Naive thymus-derived CD4-positive, alpha-beta T cell (primary cell): Measurements from ENCODE around the gene ARG1. TPM values are rescaled to one million over a fixed set of nuclear protein-coding genes. Genes with fewer than 3 reads are reported as not detected.

Experiments
- ATAC-seq: fragments of 150-1000 bp; cut with Tn5 transposase; 2 replicates; pipeline ENCODE4 v1.10.0; 2021; ENCODE audit warnings: mild to moderate bottlenecking, moderate library complexity
- CTCF ChIA-PET: fragments of 350-600 bp; sonication (Branson Sonifier 250); formaldehyde crosslinking; loops from one replicate; lab custom pipeline; 2021; ENCODE audit warnings: antibody characterized with exemption; lab: Charles Lee
- POLR2A ChIA-PET: fragments of 350-600 bp; sonication (Branson Sonifier 250); formaldehyde crosslinking; loops from one replicate; lab custom pipeline; 2021; ENCODE audit warnings: antibody characterized with exemption, inconsistent platforms; lab: Charles Lee
- DNase-seq, 9 donors: peaks; one replicate each; pipeline versions ENCODE4 v3.0.0 to v3.0.0-alpha.2; 2020 to 2022; ENCODE audit warnings: mixed read lengths in 1 of 9
- H3K27ac ChIP-seq: one replicate; pipeline ENCODE4 v1.7.0; 2013; ENCODE audit warnings: mild to moderate bottlenecking, low read depth, low read length, moderate library complexity
- H3K27me3 ChIP-seq, 2 donors: one replicate each; pipeline ENCODE4 v1.7.0; 2013; ENCODE audit warnings: low read length in 2 of 2, mild to moderate bottlenecking in 2 of 2, moderate library complexity in 2 of 2; ENCODE audit not compliant: control insufficient read depth in 2 of 2, insufficient read depth in 2 of 2
- H3K36me3 ChIP-seq, 3 experiments: 1 replicate in 2 of 3; 2 replicates in 1 of 3; pipeline ENCODE4 v1.7.0; 2013; ENCODE audit warnings: low read length in 3 of 3, mild to moderate bottlenecking in 3 of 3, moderate library complexity in 1 of 3; ENCODE audit not compliant: insufficient read depth in 3 of 3, control insufficient read depth in 2 of 3
- H3K4me1 ChIP-seq, 2 donors: one replicate each; pipeline ENCODE4 v1.7.0; 2013; ENCODE audit warnings: low read length in 2 of 2, mild to moderate bottlenecking in 2 of 2, moderate library complexity in 1 of 2; ENCODE audit not compliant: control insufficient read depth in 2 of 2, insufficient read depth in 2 of 2
- H3K4me3 ChIP-seq: 2 replicates; pipeline ENCODE4 v1.7.0; 2013; ENCODE audit warnings: mild to moderate bottlenecking, low read length
- H3K9me3 ChIP-seq, 3 experiments: 1 replicate in 2 of 3; 2 replicates in 1 of 3; pipeline ENCODE4 v1.7.0; 2013; ENCODE audit warnings: low read length in 3 of 3; ENCODE audit not compliant: control insufficient read depth in 2 of 3
- H3K27ac Mint-ChIP-seq, 9 donors: one replicate each; pipeline ENCODE4 v1.8.0; 2020 to 2022; ENCODE audit warnings: mixed read lengths in 9 of 9, mild to moderate bottlenecking in 8 of 9, moderate library complexity in 5 of 9, inconsistent platforms in 2 of 9
- H3K27me3 Mint-ChIP-seq, 5 donors: one replicate each; pipeline ENCODE4 v1.8.0; 2021 to 2022; ENCODE audit warnings: mixed read lengths in 5 of 5, mild to moderate bottlenecking in 1 of 5
- H3K36me3 Mint-ChIP-seq, 5 donors: one replicate each; pipeline ENCODE4 v1.8.0; 2020 to 2022; ENCODE audit warnings: mixed read lengths in 5 of 5, mild to moderate bottlenecking in 3 of 5, inconsistent platforms in 1 of 5
- H3K4me1 Mint-ChIP-seq, 7 donors: one replicate each; pipeline ENCODE4 v1.8.0; 2020 to 2022; ENCODE audit warnings: mixed read lengths in 7 of 7, mild to moderate bottlenecking in 3 of 7, inconsistent platforms in 1 of 7
- H3K4me3 Mint-ChIP-seq, 10 donors: one replicate each; pipeline ENCODE4 v1.8.0; 2020 to 2022; ENCODE audit warnings: mild to moderate bottlenecking in 10 of 10, mixed read lengths in 10 of 10, moderate library complexity in 6 of 10, inconsistent platforms in 2 of 10
- H3K9me3 Mint-ChIP-seq, 11 donors: one replicate each; pipeline ENCODE4 v1.8.0; 2020 to 2022; ENCODE audit warnings: mixed read lengths in 11 of 11, mild to moderate bottlenecking in 4 of 11, inconsistent platforms in 1 of 11, moderate library complexity in 1 of 11
- intact Hi-C, 2 donors: fragments of 100-400 bp; cut with micrococcal nuclease; formaldehyde crosslinking; loops; one replicate each; pipeline ENCODE4 v1.15.1; 2023
- polyA plus RNA-seq, 2 donors: library from polyadenylated mRNA; unstranded; fragments of 300-500 nt; fragmentation: Illumina TruSeq; gene quantifications; one replicate each; pipeline ENCODE4 v1.2.3, GENCODE V29; 2021
- total RNA-seq, 6 experiments: library from RNA in 5 of 6; stranded (reverse) in 5 of 6; gene quantifications; 1 replicate in 5 of 6; 2 replicates in 1 of 6; pipeline ENCODE4 v1.2.3 and lab custom pipeline; 2021 to 2026

ARG1 gene
- total and polyA plus RNA-seq, 7 experiments from 2014 or later, result not detected

DNA sequence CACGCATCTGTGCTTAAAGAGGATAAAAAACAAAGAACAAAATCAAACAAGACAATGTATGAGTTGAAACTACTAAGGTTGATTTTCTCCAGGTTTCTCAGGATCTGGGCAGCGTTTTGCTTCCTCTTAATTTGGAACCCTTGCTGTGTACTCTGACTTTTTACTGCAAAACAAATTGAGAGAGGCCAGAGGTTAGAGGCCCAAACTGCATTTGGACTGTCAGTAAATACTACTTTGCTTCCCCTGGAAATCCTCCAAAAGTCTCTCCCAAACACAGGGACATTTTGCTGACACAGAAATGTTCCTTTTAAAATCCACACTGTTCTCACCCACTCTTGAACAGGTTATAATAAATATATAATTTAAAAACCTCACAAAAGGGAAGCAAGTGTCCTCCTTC lies 1.1 kb downstream of the ARG1 start:
- no peak overlapping the region for H3K4me3 ChIP-seq
- DNase-seq (no peak), ATAC-seq (no peak)
- Mint-ChIP-seq H3K36me3 (peaks cover 10 to 61% (median 35%) of the 10 kb centered on the region in 5 donors), H3K27ac (no peak overlapping the region), H3K9me3 (no peaks in the 10 kb centered on the region), H3K27me3 (no peaks in the 10 kb centered on the region), H3K4me3 (no peak overlapping the region), H3K4me1 (peaks cover 0 to 5% (median 0%) of the 10 kb centered on the region in 7 donors)
- CTCF ChIA-PET, result no interaction called here
- no peaks in the 10 kb centered on the region for H3K4me1 ChIP-seq
- H3K36me3 ChIP-seq, result peaks cover 0 to 11% (median 0%) of the 10 kb centered on the region in 3 experiments
- POLR2A ChIA-PET, result no interaction called here
- H3K9me3 ChIP-seq, result no peaks in the 10 kb centered on the region
- intact Hi-C loops, result no loop called here
- H3K27me3 ChIP-seq, result no peaks in the 10 kb centered on the region
- H3K27ac ChIP-seq, result no peak overlapping the region

DNA sequence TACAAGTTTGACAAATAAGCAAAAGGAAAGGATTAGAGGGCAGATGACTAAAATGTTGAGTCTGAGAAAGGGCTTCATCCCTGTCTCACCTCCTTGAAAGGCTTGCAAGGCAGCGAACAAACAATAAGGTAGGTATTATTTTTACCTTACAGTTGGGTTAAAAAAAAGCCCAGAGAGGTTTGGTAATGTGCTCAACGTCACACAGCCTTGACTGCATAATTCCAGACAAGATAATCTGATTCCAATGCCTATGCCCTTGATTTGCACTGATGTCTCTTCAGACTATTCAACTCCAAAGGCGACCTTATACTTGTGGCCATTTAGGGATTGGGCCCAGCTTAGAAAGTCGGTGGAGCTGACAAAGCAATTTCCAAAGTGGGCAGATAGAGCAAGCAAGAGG lies 1.7 kb downstream of the ARG1 start:
- Histone ChIP-seq H3K27me3 (no peaks in the 10 kb centered on the region), H3K4me1 (no peaks in the 10 kb centered on the region), H3K36me3 (peaks cover 0 to 13% (median under 1%) of the 10 kb centered on the region in 3 experiments), H3K4me3 (no peak overlapping the region), H3K27ac (no peak overlapping the region), H3K9me3 (no peaks in the 10 kb centered on the region)
- Mint-ChIP-seq H3K9me3 (no peaks in the 10 kb centered on the region), H3K4me3 (no peak overlapping the region), H3K27me3 (no peaks in the 10 kb centered on the region), H3K27ac (no peak overlapping the region), H3K36me3 (peaks cover 10 to 64% (median 35%) of the 10 kb centered on the region in 5 donors), H3K4me1 (peaks cover 0 to 5% (median 0%) of the 10 kb centered on the region in 7 donors)
- intact Hi-C loops, result no loop called here
- ChIA-PET POLR2A (no interaction called here), CTCF (no interaction called here)
- ATAC-seq (no peak), DNase-seq (no peak)

DNA sequence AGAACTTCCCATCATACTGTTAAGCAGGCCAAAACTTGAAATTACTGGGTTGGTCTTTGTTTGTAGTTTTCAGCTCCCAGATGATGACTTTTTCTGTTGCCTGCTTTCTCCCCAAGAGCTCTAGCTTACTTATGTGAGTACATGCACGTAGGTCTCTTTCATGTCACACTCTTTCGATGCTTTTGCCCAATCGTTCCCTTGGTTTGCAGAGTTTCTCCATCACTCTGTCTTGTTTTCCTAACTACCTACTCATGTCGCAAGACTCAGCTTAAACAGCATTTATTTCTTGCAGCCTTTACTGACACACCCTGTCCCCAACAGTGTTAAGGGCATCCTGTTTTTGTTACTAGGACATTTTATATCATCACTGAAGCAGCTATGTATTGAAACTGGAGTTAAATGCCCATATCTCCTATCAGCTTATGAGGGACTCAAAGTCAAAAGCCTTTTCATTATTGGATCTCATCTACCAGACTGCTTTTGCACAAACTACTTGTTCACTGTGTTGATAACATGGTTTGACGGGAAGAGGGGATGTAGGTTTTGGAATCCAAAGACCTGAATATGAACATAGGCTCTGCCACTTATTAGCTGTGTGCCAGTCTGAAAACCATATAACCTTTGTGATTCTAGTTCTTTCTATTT lies 2.9 kb downstream of the ARG1 start:
- Mint-ChIP-seq H3K4me1 (peaks cover 0 to 5% (median 0%) of the 10 kb centered on the region in 7 donors), H3K27me3 (no peaks in the 10 kb centered on the region), H3K27ac (no peak overlapping the region), H3K4me3 (no peak overlapping the region), H3K36me3 (peaks cover 10 to 70% (median 35%) of the 10 kb centered on the region in 5 donors), H3K9me3 (no peaks in the 10 kb centered on the region)
- Histone ChIP-seq H3K27ac (no peak overlapping the region), H3K4me3 (no peak overlapping the region), H3K9me3 (no peaks in the 10 kb centered on the region), H3K36me3 (peaks cover 9 to 26% (median 10%) of the 10 kb centered on the region in 3 experiments), H3K4me1 (no peaks in the 10 kb centered on the region), H3K27me3 (no peaks in the 10 kb centered on the region)
- intact Hi-C loops, result no loop called here
- CTCF ChIA-PET, result no interaction called here
- DNase-seq (no peak), ATAC-seq (no peak)
- POLR2A ChIA-PET, result no interaction called here

DNA sequence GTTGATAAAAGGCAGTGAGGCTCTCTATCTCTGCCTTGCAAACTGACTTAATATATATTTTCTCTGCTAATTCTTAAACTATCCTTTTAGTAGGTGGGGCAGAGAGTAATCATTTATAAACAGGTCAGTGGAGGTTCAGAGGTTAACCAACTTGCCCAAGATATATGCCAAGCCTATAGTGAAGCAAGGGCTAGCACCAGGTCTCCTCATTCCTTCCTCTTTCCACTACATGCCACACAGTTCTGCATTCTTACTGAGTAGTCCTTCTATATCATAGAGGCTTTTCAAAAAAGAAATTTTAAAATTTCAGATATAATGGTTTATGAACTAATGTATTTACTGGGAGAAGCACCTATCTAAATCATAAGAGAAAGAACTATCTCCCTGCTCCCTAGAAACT lies 8.5 kb downstream of the ARG1 start:
- ChIA-PET POLR2A (no interaction called here), CTCF (no interaction called here)
- no peaks in the 10 kb centered on the region for H3K27me3 Mint-ChIP-seq
- intact Hi-C loops, result no loop called here
- no peak for ATAC-seq
- no peaks in the 10 kb centered on the region for H3K4me1 ChIP-seq
- no peaks in the 10 kb centered on the region for H3K9me3 Mint-ChIP-seq
- H3K4me1 Mint-ChIP-seq, result no peaks in the 10 kb centered on the region
- peaks cover 3 to 57% (median 21%) of the 10 kb centered on the region in 5 donors for H3K36me3 Mint-ChIP-seq
- DNase-seq, result no peak
- no peaks in the 10 kb centered on the region for H3K9me3 ChIP-seq
- no peak overlapping the region for H3K4me3 Mint-ChIP-seq
- H3K4me3 ChIP-seq, result no peak overlapping the region
- H3K27ac Mint-ChIP-seq, result no peak overlapping the region
- H3K27me3 ChIP-seq, result no peaks in the 10 kb centered on the region
- peaks cover 9 to 59% (median 14%) of the 10 kb centered on the region in 3 experiments for H3K36me3 ChIP-seq
- no peak overlapping the region for H3K27ac ChIP-seq

DNA sequence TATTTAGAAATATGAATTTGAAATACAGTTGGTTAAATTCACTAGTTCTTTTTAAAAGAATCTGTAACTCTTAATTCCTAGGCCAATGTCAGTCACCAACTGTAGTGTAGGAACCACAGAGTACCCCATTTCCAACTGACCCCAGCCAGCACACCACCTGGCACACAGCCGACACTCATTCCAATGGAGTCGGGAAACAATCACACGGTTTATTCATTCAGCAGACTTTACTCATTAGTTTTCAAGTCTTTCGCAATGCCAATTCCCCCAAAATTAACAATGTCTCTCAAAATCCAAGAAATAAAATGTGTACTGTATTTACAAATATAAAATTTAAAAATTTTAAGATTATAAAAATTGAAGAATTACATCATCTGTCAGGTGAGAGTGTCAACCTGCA lies 13.5 kb downstream of the ARG1 start:
- Mint-ChIP-seq H3K9me3 (no peaks in the 10 kb centered on the region), H3K27ac (no peak overlapping the region), H3K36me3 (peaks cover 15 to 56% (median 33%) of the 10 kb centered on the region in 5 donors), H3K4me3 (no peak overlapping the region), H3K4me1 (peaks cover 0 to 4% (median 0%) of the 10 kb centered on the region in 7 donors), H3K27me3 (no peaks in the 10 kb centered on the region)
- Histone ChIP-seq H3K27me3 (no peaks in the 10 kb centered on the region), H3K36me3 (peaks cover 23 to 81% (median 29%) of the 10 kb centered on the region in 3 experiments), H3K9me3 (no peaks in the 10 kb centered on the region), H3K27ac (no peak overlapping the region), H3K4me3 (no peak overlapping the region), H3K4me1 (no peaks in the 10 kb centered on the region)
- CTCF ChIA-PET, result interaction anchor here (1.0 kb wide), 1 partner anchor 42 kb away, joined by 3 read pairs; no protein-coding TSS in a partner anchor
- DNase-seq, result no peak
- ATAC-seq, result no peak
- POLR2A ChIA-PET, result no interaction called here
- intact Hi-C loops, result loop anchor here in 1 of 2 donors (5.0 kb wide), 1 partner anchor 69 kb away; no protein-coding TSS in a partner anchor

DNA sequence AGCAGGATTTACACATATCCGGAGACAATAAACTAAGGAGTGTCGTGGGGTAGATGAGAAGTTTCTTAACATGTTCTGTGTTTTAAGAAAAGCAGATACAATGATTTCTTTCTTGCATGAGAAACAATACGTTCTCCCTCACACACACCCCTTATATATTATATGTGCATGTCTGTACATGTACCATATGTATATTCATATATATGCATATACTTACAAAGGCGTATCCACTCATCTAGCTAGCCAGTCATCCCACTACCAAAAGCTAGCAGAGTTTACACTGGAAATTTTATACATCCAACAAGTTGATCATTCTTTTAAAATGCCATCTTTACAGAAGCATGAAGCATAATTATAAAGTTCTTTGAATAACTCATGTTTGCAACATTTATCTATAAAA lies 14.9 kb downstream of the ARG1 start:
- no peak for DNase-seq

More for the DNA sequence above, 14.9 kb downstream of the ARG1 start:
- H3K27ac ChIP-seq, result no peak overlapping the region
- no peaks in the 10 kb centered on the region for H3K9me3 ChIP-seq
- no peaks in the 10 kb centered on the region for H3K9me3 Mint-ChIP-seq
- no peak overlapping the region for H3K4me3 ChIP-seq
- H3K4me3 Mint-ChIP-seq, result no peak overlapping the region
- intact Hi-C loops, result loop anchor here in 1 of 2 donors (5.0 kb wide), 1 partner anchor 71 kb away; no protein-coding TSS in a partner anchor
- peaks cover 15 to 61% (median 41%) of the 10 kb centered on the region in 5 donors for H3K36me3 Mint-ChIP-seq
- no peak overlapping the region for H3K27ac Mint-ChIP-seq
- ChIA-PET CTCF (interaction anchor here (1.0 kb wide), 1 partner anchor 41 kb away, joined by 3 read pairs; no protein-coding TSS in a partner anchor), POLR2A (no interaction called here)
- no peaks in the 10 kb centered on the region for H3K4me1 ChIP-seq
- H3K36me3 ChIP-seq, result peaks cover 28 to 88% (median 32%) of the 10 kb centered on the region in 3 experiments
- H3K4me1 Mint-ChIP-seq, result peaks cover 0 to 4% (median 0%) of the 10 kb centered on the region in 7 donors
- ATAC-seq, result no peak
- H3K27me3 Mint-ChIP-seq, result no peaks in the 10 kb centered on the region
- no peaks in the 10 kb centered on the region for H3K27me3 ChIP-seq
